ENCODE measurements around the gene TXNRD1. TPM values are rescaled to one million over a fixed set of nuclear protein-coding genes. Genes with fewer than 3 reads are reported as not detected.

The TXNRD1 gene
- total and polyA plus RNA-seq, 2 donors (not counting 1 experiment from before 2014, with no cell fraction given), result 436 to 1,000 TPM

- Histone ChIP-seq H3K4me3 (replicated peaks in 1 of 4; ENCODE audit: control extremely low read depth in 1 of 4, insufficient read depth in 1 of 4, low read depth in 3 of 4, low read length in 4 of 4) (no peak overlapping the region), H3K4me2 (ENCODE audit: extremely low read depth, insufficient read depth, low read length) (no peak overlapping the region), H3K36me3 (ENCODE audit: control insufficient read depth, insufficient read depth, low read length) (peaks cover 15% of the 10 kb centered on the region), H3K9me3 (ENCODE audit: control insufficient read depth, insufficient read depth, low read depth, low read length) (no peaks in the 10 kb centered on the region), H3K27ac (ENCODE audit: insufficient read depth, low read length) (peak overlapping the region; percentile 10), H3K4me1 (ENCODE audit: control insufficient read depth, extremely low read depth, insufficient read depth, low read length) (peaks cover 9% of the 10 kb centered on the region), H3K27me3 (ENCODE audit: control insufficient read depth, insufficient read depth, low read length) (no peaks in the 10 kb centered on the region), H2AFZ (ENCODE audit: low read length) (no peak overlapping the region), H4K20me1 (ENCODE audit: control insufficient read depth, extremely low read depth, insufficient read depth, low read length) (peaks cover 12% of the 10 kb centered on the region), H3K79me2 (ENCODE audit: control insufficient read depth, insufficient read depth, low read length) (peaks cover 87% of the 10 kb centered on the region), H3K9ac (ENCODE audit: insufficient read depth, low read length) (no peak overlapping the region)
- no peak for DNase-seq (ENCODE audit: low read depth in 2 of 2)
- no peak for TF ChIP-seq EZH2 (IDR thresholded peaks at IDR 0.05; ENCODE audit: low read length, missing control alignments)
- TF ChIP-seq CTCF (conservative IDR thresholded peaks at IDR 0.05 in 1 of 2, IDR thresholded peaks at IDR 0.05 in 1 of 2; ENCODE audit: low read depth in 1 of 2, low read length in 2 of 2), result no peak
Measured at GRCh38 chr12:104310751-104311633, 95.4 kb downstream of the TXNRD1 start.

- Histone ChIP-seq H4K20me1 (ENCODE audit: control insufficient read depth, extremely low read depth, insufficient read depth, low read length) (peaks cover 10% of the 10 kb centered on the region), H3K9ac (ENCODE audit: insufficient read depth, low read length) (no peak overlapping the region), H3K4me2 (ENCODE audit: extremely low read depth, insufficient read depth, low read length) (no peak overlapping the region), H3K27ac (ENCODE audit: insufficient read depth, low read length) (no peak overlapping the region), H3K27me3 (ENCODE audit: control insufficient read depth, insufficient read depth, low read length) (no peaks in the 10 kb centered on the region), H3K4me3 (replicated peaks in 1 of 4; ENCODE audit: control extremely low read depth in 1 of 4, insufficient read depth in 1 of 4, low read depth in 3 of 4, low read length in 4 of 4) (no peak overlapping the region), H2AFZ (ENCODE audit: low read length) (no peak overlapping the region), H3K4me1 (ENCODE audit: control insufficient read depth, extremely low read depth, insufficient read depth, low read length) (peaks cover 6% of the 10 kb centered on the region), H3K9me3 (ENCODE audit: control insufficient read depth, insufficient read depth, low read depth, low read length) (no peaks in the 10 kb centered on the region), H3K36me3 (ENCODE audit: control insufficient read depth, insufficient read depth, low read length) (peaks cover 17% of the 10 kb centered on the region), H3K79me2 (ENCODE audit: control insufficient read depth, insufficient read depth, low read length) (peaks cover 80% of the 10 kb centered on the region)
- no peak for DNase-seq (ENCODE audit: low read depth in 2 of 2)
- TF ChIP-seq CTCF (conservative IDR thresholded peaks at IDR 0.05 in 1 of 2, IDR thresholded peaks at IDR 0.05 in 1 of 2; ENCODE audit: low read depth in 1 of 2, low read length in 2 of 2) (no peak), EZH2 (IDR thresholded peaks at IDR 0.05; ENCODE audit: low read length, missing control alignments) (no peak)
Measured at GRCh38 chr12:104312202-104312601, 96.6 kb downstream of the TXNRD1 start.

GRCh38 chr12:104312654-104313053 is 97.1 kb downstream of the TXNRD1 start:
- TF ChIP-seq CTCF (conservative IDR thresholded peaks at IDR 0.05 in 1 of 2, IDR thresholded peaks at IDR 0.05 in 1 of 2; ENCODE audit: low read depth in 1 of 2, low read length in 2 of 2), result no peak
- TF ChIP-seq EZH2 (IDR thresholded peaks at IDR 0.05; ENCODE audit: low read length, missing control alignments), result no peak
- Histone ChIP-seq H3K36me3 (ENCODE audit: control insufficient read depth, insufficient read depth, low read length) (peaks cover 17% of the 10 kb centered on the region), H4K20me1 (ENCODE audit: control insufficient read depth, extremely low read depth, insufficient read depth, low read length) (peaks cover 6% of the 10 kb centered on the region)

More at GRCh38 chr12:104312654-104313053, 97.1 kb downstream of the TXNRD1 start:
- Histone ChIP-seq H2AFZ (ENCODE audit: low read length) (no peak overlapping the region), H3K9ac (ENCODE audit: insufficient read depth, low read length) (no peak overlapping the region), H3K4me1 (ENCODE audit: control insufficient read depth, extremely low read depth, insufficient read depth, low read length) (peaks cover 3% of the 10 kb centered on the region), H3K4me3 (replicated peaks in 1 of 4; ENCODE audit: control extremely low read depth in 1 of 4, insufficient read depth in 1 of 4, low read depth in 3 of 4, low read length in 4 of 4) (no peak overlapping the region), H3K4me2 (ENCODE audit: extremely low read depth, insufficient read depth, low read length) (no peak overlapping the region), H3K79me2 (ENCODE audit: control insufficient read depth, insufficient read depth, low read length) (peaks cover 79% of the 10 kb centered on the region), H3K27ac (ENCODE audit: insufficient read depth, low read length) (no peak overlapping the region), H3K27me3 (ENCODE audit: control insufficient read depth, insufficient read depth, low read length) (no peaks in the 10 kb centered on the region), H3K9me3 (ENCODE audit: control insufficient read depth, insufficient read depth, low read depth, low read length) (no peaks in the 10 kb centered on the region)
- no peak for DNase-seq (ENCODE audit: low read depth in 2 of 2)
